HG03442 (cell line): ENCODE data around the gene IFITM2.
A peak's percentile ranks its signal among the peaks of the same experiment; 100 is the strongest.
"Not testable (repeated sequence)": the region's sequence is repeated elsewhere in the genome, so short reads cannot be mapped to it uniquely, and the experiment has no call there.

Experiments
- ATAC-seq: cut with Tn5 transposase; IDR thresholded peaks from one replicate; pipeline ENCODE4 v1.9.1; 2021; ENCODE audit warnings: mild to moderate bottlenecking, moderate library complexity; ENCODE audit not compliant: unreplicated experiment

IFITM2 gene

GRCh38 chr11:337711-338110 lies 30.1 kb downstream of the IFITM2 start:
- no peak for ATAC-seq

GRCh38 chr11:339963-340362 lies 32.3 kb downstream of the IFITM2 start:
- no peak for ATAC-seq

GRCh38 chr11:340539-341512 lies 33.2 kb downstream of the IFITM2 start:
- no peak for ATAC-seq

GRCh38 chr11:342328-342727 lies 34.7 kb downstream of the IFITM2 start:
- ATAC-seq, result no peak

- no peak for ATAC-seq
Observed at GRCh38 chr11:344836-345578, 37.4 kb downstream of the IFITM2 start.

- no peak for ATAC-seq
Observed at GRCh38 chr11:346529-346928, 38.9 kb downstream of the IFITM2 start.

GRCh38 chr11:349270-349954 lies 41.8 kb downstream of the IFITM2 start:
- not testable (repeated sequence) for ATAC-seq

- ATAC-seq, result not testable (repeated sequence)
Observed at GRCh38 chr11:350033-350722, 42.6 kb downstream of the IFITM2 start.

- ATAC-seq, result no peak
Observed at GRCh38 chr11:350723-351255, 43.2 kb downstream of the IFITM2 start.

GRCh38 chr11:351411-351810 lies 43.8 kb downstream of the IFITM2 start:
- ATAC-seq, result no peak

GRCh38 chr11:352456-353031 lies 44.9 kb downstream of the IFITM2 start:
- no peak for ATAC-seq

GRCh38 chr11:353179-353873 lies 45.7 kb downstream of the IFITM2 start:
- no peak for ATAC-seq

GRCh38 chr11:355581-356458 lies 48.2 kb downstream of the IFITM2 start:
- peak; percentile 56 for ATAC-seq

- ATAC-seq, result no peak
Observed at GRCh38 chr11:356610-357009, 49.0 kb downstream of the IFITM2 start.

GRCh38 chr11:357582-357981 lies 50.0 kb downstream of the IFITM2 start:
- no peak for ATAC-seq

- ATAC-seq, result no peak
Observed at GRCh38 chr11:358129-358800, 50.6 kb downstream of the IFITM2 start.
